Epithelial cell of proximal tubule (primary cell): ENCODE results near the gene MEGF11. TPM values are rescaled to one million over a fixed set of nuclear protein-coding genes. Genes with fewer than 3 reads are reported as not detected.

Experiments
- DNase-seq: peaks from one replicate; pipeline ENCODE4 v3.0.0-alpha.2; 2011; ENCODE audit warnings: low read depth
- H3K4me3 ChIP-seq: 2 replicates; pipeline ENCODE4 v1.5.1; 2011; ENCODE audit warnings: low read depth, mild to moderate bottlenecking, low read length
- CTCF ChIP-seq: conservative IDR thresholded peaks from 2 replicates; pipeline ENCODE4 v1.5.1; 2012; ENCODE audit warnings: low read depth, mild to moderate bottlenecking, low read length
- total RNA-seq: library from RNA; depleted of rRNA; stranded (reverse); fragments of >200 nt; gene quantifications from 2 replicates; pipeline ENCODE4 v1.2.3, GENCODE V29; 2015

MEGF11 gene
- total RNA-seq, 1 donor from 2014 or later, result 3.7 TPM

- no peak for DNase-seq
Measured at GRCh38 chr15:65856821-65857455, 396.6 kb downstream of the MEGF11 start.

GRCh38 chr15:65851981-65852380, 401.6 kb downstream of the MEGF11 start:
- no peak overlapping the region for H3K4me3 ChIP-seq
- no peak for DNase-seq
- no peak for TF ChIP-seq CTCF

More at GRCh38 chr15:65856821-65857455, 396.6 kb downstream of the MEGF11 start:
- no peak overlapping the region for H3K4me3 ChIP-seq
- peak; percentile 87 for TF ChIP-seq CTCF

GRCh38 chr15:65847989-65848388, 405.6 kb downstream of the MEGF11 start:
- H3K4me3 ChIP-seq, result no peak overlapping the region
- no peak for DNase-seq
- TF ChIP-seq CTCF, result no peak

GRCh38 chr15:65845826-65846519, 407.6 kb downstream of the MEGF11 start:
- H3K4me3 ChIP-seq, result no peak overlapping the region
- TF ChIP-seq CTCF, result no peak
- DNase-seq, result no peak

Other genes starting within 250 kb of the MEGF11 start
- gene DIS3L, start 39.8 kb upstream of the MEGF11 start, total RNA-seq, result 15.9 and 26.0 TPM in 2 replicates
- gene TIPIN, start 102.9 kb upstream of the MEGF11 start, total RNA-seq, result 6.8 and 16.8 TPM in 2 replicates
- 66.7 and 84.3 TPM in 2 replicates for gene MAP2K1, start 133.2 kb upstream of the MEGF11 start, total RNA-seq
- gene SNAPC5, start 244.0 kb upstream of the MEGF11 start, total RNA-seq, result 13.2 and 24.5 TPM in 2 replicates